GM19395 (cell line): ENCODE results near the gene RCAN1.
"Not testable (repeated sequence)": the region's sequence is repeated elsewhere in the genome, so short reads cannot be mapped to it uniquely, and the experiment has no call there.

Experiments
- ATAC-seq: cut with Tn5 transposase; IDR thresholded peaks from one replicate; pipeline ENCODE4 v1.9.1; 2021; ENCODE audit warnings: mild to moderate bottlenecking, moderate library complexity; ENCODE audit not compliant: unreplicated experiment

RCAN1 gene

GRCh38 chr21:34571994-34572393 lies 42.9 kb downstream of the RCAN1 start:
- no peak for ATAC-seq

- no peak for ATAC-seq
These were observed 44.6 kb downstream of the RCAN1 start for GRCh38 chr21:34570313-34570712.

DNA sequence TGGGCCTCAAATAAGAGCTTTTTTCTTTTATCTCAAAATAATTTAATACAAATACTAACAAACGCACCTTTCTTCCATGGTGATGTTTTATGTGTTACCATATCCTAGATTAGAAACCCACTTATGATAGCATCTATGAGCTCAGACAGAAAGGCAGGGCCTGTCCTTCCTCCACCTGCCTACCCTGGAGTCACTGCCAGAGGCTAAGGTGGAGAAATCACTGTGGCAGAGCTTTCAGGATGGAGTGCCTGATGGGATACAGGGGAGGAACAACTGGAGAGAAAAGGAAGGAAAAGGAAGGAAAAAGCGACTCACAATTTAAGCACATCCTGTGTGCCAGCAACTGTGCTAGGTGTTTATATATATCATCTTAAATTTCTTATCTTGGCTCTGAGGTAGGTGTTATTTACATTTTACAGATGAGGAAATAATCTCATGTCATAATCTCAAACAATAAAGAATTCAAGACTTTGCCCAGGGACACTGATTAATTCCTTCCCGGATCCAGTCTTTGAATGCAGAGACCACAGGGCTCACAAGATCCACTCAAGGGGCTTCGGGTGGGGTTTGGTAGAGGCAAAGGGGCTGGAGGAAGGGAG lies 45.4 kb downstream of the RCAN1 start:
- ATAC-seq, result no peak

- ATAC-seq, result not testable (repeated sequence)
These were observed 46.1 kb downstream of the RCAN1 start for GRCh38 chr21:34568801-34569200.

- ATAC-seq, result no peak
These were observed 47.2 kb downstream of the RCAN1 start for GRCh38 chr21:34567604-34568155.

GRCh38 chr21:34565238-34565637 lies 49.7 kb downstream of the RCAN1 start:
- ATAC-seq, result no peak

DNA sequence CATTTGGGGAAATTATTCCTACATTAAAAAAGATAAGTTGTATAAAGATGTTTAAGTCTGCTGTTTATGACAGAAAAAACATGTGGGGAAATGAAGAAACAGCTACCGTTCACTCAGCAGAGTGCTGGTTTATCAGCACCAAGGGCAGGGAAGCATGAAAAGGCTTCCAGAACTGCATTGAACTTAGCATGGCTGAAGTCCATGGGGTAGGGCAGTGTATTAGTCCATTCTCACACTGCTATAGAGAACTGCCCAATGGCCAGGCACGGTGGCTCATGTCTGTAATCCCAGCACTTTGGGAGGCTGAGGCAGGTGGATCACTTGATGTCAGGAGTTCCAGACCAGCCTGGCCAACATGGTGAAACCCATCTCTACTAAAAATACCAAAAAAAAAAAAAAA lies 51.5 kb downstream of the RCAN1 start:
- ATAC-seq, result not testable (repeated sequence)

GRCh38 chr21:34561806-34562205 lies 53.1 kb downstream of the RCAN1 start:
- ATAC-seq, result no peak

DNA sequence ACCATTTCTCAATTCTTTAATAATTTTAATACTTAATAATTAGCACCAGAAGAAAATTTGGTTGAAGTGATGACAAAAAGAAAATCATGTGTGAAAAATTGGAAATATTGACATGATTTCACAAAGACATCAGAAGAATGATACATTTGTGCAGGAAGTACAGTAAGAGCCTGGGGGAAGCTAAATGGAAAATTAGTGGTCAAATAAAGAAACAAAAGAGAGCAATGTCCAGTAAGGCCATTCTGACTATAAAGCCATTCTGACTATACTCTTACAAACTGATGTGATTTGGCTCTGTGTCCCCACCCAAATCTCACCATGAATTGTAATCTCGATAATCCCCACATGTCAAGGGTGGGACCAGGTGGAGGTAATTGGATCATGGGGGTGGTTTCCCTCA lies 54.3 kb downstream of the RCAN1 start:
- ATAC-seq, result no peak

GRCh38 chr21:34560021-34560420 lies 54.9 kb downstream of the RCAN1 start:
- no peak for ATAC-seq

DNA sequence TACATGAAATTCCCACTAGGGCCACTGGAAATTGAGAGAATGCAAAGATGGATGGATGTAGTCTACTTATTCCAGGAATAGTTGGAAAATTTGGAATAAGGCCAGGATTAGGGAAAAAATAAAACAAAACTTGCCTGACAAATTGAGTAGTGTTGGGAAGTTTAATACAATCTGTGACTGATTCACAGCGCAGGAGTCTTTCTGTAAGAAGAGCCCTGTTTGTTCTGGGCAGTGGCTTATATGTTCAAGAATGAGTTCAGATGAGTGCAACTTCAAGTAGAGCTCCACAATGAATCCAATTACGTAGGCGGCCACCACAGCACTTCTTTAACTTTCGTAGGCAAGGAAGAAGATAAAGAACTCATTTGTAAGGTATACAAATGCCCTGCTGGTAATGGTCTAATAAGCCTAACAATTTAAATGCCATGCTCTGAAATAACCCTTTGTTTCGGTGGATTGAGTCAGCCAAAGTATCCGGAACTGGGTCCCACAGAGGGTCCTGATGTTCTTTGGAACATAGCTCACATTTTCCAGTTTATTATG lies 55.8 kb downstream of the RCAN1 start:
- no peak for ATAC-seq

GRCh38 chr21:34558166-34558565 lies 56.7 kb downstream of the RCAN1 start:
- ATAC-seq, result no peak

DNA sequence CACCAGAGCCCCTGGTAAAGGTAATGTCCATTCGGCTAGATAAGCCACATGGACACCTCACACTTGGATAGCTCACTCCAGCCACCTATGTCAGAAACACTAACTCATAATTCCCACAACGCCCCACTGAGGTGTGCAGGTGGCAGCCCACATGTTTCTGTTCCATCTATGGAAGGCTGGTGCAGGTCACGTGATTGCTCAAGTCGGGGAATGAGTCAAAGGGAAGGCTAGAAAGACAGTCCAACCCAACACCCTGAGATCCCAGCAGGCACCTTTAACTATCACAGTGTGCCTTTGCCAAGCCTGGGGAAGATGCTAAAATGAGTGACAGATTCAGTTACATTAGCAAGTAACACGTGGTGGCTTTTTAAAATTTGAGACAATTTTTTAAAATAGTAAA lies 57.7 kb downstream of the RCAN1 start:
- no peak for ATAC-seq

- ATAC-seq, result not testable (repeated sequence)
These were observed 60.2 kb downstream of the RCAN1 start for GRCh38 chr21:34554670-34555069.

GRCh38 chr21:34554227-34554626 lies 60.7 kb downstream of the RCAN1 start:
- ATAC-seq, result no peak

DNA sequence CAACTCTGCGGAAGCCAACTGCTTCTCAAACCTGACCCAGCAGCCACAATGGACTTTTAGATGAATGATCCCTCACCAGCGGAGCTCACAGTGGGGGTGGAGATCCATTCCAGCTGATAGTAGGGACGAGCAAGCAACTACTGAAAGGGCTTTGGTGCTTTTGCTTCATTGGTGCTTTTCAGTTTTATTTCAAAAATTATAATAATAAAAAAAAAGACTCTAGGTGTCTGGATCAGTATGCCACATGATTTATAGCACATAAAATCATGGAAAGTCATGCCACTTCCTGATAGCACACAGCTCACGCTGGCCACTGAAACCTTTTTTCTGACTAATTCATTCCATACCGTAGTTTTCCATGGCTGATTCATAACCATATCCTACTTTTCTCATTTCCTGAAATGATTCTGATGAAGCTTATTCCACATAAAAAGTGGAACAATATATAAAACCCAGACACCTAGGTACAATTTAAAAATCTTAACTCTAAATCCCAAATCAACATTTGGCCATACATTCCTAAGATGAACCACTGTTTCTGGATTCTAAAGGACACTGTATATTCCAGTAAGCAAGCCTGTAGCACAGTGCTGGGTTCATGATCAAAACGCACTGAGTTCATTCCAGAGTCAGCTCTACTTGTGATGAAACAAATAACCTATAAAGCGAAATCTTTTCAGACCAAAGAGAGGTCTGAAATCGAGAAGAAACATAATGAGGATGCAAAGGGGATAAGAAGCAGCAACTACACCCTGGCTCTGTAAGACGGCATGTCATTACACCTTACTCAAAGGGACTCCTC lies 61.6 kb downstream of the RCAN1 start:
- no peak for ATAC-seq

GRCh38 chr21:34552360-34553098 lies 62.4 kb downstream of the RCAN1 start:
- ATAC-seq, result no peak

- no peak for ATAC-seq
These were observed 64.6 kb downstream of the RCAN1 start for GRCh38 chr21:34550182-34550799.

GRCh38 chr21:34548781-34549376 lies 66.0 kb downstream of the RCAN1 start:
- ATAC-seq, result no peak

GRCh38 chr21:34546542-34546941 lies 68.4 kb downstream of the RCAN1 start:
- ATAC-seq, result no peak
